IPS DF 6.9 (cell line): ENCODE results near the gene WBP1L.

ENCODE experiments used
- DNase-seq: peaks from one replicate; pipeline ENCODE4 v3.0.0-alpha.2; 2013; ENCODE audit warnings: low read depth, low spot score
- H3K27ac ChIP-seq: one replicate; pipeline ENCODE4 v1.5.1; 2013; ENCODE audit warnings: low read length, control low read depth
- H3K27me3 ChIP-seq: 2 replicates; pipeline ENCODE4 v1.6.1; 2013; ENCODE audit warnings: mild to moderate bottlenecking, low read length; ENCODE audit not compliant: control insufficient read depth, insufficient read depth
- H3K36me3 ChIP-seq: 2 replicates; pipeline ENCODE4 v1.6.1; 2013; ENCODE audit warnings: low read length; ENCODE audit not compliant: control insufficient read depth, insufficient read depth
- H3K4me1 ChIP-seq: 2 replicates; pipeline ENCODE4 v1.6.1; 2013; ENCODE audit warnings: low read length; ENCODE audit not compliant: control insufficient read depth, insufficient read depth
- H3K4me3 ChIP-seq: 2 replicates; pipeline ENCODE4 v1.5.1; 2013; ENCODE audit warnings: mild to moderate bottlenecking, low read length
- H3K9me3 ChIP-seq: 2 replicates; pipeline ENCODE4 v1.6.1; 2013; ENCODE audit warnings: low read length, inconsistent platforms; ENCODE audit not compliant: control insufficient read depth, insufficient read depth
- WGBS: extraction: QIAGEN DNeasy Blood & Tissue Kit; methylation state at CpG from one replicate; pipeline ENCODE4 v1.1.7; 2013; ENCODE audit warnings: mixed read lengths, missing lambda C conversion rate; ENCODE audit not compliant: insufficient read length, insufficient coverage; 5-methylcytosine and 5-hydroxymethylcytosine counted together

WBP1L gene

GRCh38 chr10:102721954-102722353, 21.8 kb upstream of the WBP1L start:
- WGBS = no CpG with 5 or more reads among the region's 4 CpGs
- Histone ChIP-seq H3K4me1 (peaks cover 4% of the 10 kb centered on the region; the same call in 1 of the 2 replicates), H3K36me3 (peaks cover 3% of the 10 kb centered on the region; the same call in 1 of the 2 replicates), H3K4me3 (no peak overlapping the region), H3K9me3 (no peaks in the 10 kb centered on the region), H3K27ac (no peak overlapping the region), H3K27me3 (no peaks in the 10 kb centered on the region)
- DNase-seq = no peak

DNA sequence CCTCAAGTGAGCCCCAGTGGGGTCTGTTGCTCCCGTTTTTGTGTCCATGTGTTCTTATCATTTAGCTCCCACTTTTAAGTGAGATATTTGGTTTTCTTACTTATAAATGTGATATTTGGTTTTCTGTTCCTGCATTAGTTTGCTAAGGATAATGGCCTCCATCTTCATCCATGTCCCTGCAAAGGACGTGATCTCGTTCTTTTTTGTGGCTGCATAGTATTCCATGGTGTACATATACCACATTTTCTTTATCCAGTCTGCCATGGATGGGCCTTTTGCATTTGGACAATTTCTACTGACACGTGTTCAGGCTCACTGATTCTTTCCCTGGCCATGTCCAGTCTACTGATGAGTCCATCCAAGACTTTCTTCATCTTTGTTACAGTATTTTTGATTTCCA, 19.8 kb upstream of the WBP1L start:
- Histone ChIP-seq H3K4me3 (no peak overlapping the region), H3K27ac (no peak overlapping the region), H3K36me3 (peaks cover 9% of the 10 kb centered on the region; the same call in 1 of the 2 replicates), H3K27me3 (no peaks in the 10 kb centered on the region), H3K9me3 (no peaks in the 10 kb centered on the region), H3K4me1 (no peaks in the 10 kb centered on the region)
- DNase-seq = no peak
- WGBS = no CpG with 5 or more reads among the region's 4 CpGs

DNA sequence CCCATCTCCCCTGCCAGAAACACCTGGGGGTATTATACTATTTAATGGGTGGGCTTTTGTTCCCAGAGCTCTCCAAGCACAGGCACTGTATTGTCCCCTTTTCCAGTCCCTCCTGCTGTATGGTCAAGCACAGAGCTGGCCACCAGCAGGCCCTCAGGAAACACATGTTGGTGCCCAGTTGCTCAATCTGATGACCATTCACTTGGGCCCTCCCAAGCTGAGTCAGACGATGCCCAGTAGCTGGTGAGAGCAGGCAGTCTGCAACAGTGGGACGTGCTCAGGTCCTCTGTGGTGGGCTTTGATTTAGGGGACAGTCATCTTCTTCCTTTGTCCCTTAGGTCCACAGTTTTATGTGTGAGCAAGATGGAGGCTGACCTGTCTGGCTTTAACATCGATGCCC, 17.5 kb upstream of the WBP1L start:
- no peak for DNase-seq
- H3K27ac ChIP-seq = no peak overlapping the region
- H3K27me3 ChIP-seq = no peaks in the 10 kb centered on the region
- WGBS = no CpG with 5 or more reads among the region's 3 CpGs
- H3K4me3 ChIP-seq = no peak overlapping the region
- H3K36me3 ChIP-seq = peaks cover 12% of the 10 kb centered on the region; the same call in 1 of the 2 replicates
- H3K4me1 ChIP-seq = no peaks in the 10 kb centered on the region
- H3K9me3 ChIP-seq = no peaks in the 10 kb centered on the region

- no peak overlapping the region for H3K27ac ChIP-seq
- WGBS = no CpG with 5 or more reads among the region's 13 CpGs
- H3K36me3 ChIP-seq = peaks cover 14% of the 10 kb centered on the region; the same call in 1 of the 2 replicates
- no peak for DNase-seq
- no peaks in the 10 kb centered on the region for H3K4me1 ChIP-seq
- H3K9me3 ChIP-seq = no peaks in the 10 kb centered on the region
- H3K27me3 ChIP-seq = no peaks in the 10 kb centered on the region
- H3K4me3 ChIP-seq = no peak overlapping the region
Observed at GRCh38 chr10:102727037-102727818, 16.5 kb upstream of the WBP1L start.

GRCh38 chr10:102729029-102730026, 14.4 kb upstream of the WBP1L start:
- Histone ChIP-seq H3K36me3 (peaks cover 24% of the 10 kb centered on the region), H3K9me3 (no peaks in the 10 kb centered on the region), H3K27ac (no peak overlapping the region), H3K4me3 (no peak overlapping the region), H3K27me3 (no peaks in the 10 kb centered on the region), H3K4me1 (no peaks in the 10 kb centered on the region)
- no peak for DNase-seq
- no CpG with 5 or more reads among the region's 30 CpGs for WGBS

- Histone ChIP-seq H3K27me3 (no peaks in the 10 kb centered on the region), H3K36me3 (peaks cover 24% of the 10 kb centered on the region), H3K9me3 (no peaks in the 10 kb centered on the region), H3K4me1 (0 out of 2 replicates have a peak, but pooled peaks cover 3% of the 10 kb centered on the region), H3K4me3 (no peak overlapping the region), H3K27ac (no peak overlapping the region)
- DNase-seq = no peak
- no CpG with 5 or more reads among the region's 5 CpGs for WGBS
Observed at GRCh38 chr10:102731222-102731800, 12.4 kb upstream of the WBP1L start.

DNA sequence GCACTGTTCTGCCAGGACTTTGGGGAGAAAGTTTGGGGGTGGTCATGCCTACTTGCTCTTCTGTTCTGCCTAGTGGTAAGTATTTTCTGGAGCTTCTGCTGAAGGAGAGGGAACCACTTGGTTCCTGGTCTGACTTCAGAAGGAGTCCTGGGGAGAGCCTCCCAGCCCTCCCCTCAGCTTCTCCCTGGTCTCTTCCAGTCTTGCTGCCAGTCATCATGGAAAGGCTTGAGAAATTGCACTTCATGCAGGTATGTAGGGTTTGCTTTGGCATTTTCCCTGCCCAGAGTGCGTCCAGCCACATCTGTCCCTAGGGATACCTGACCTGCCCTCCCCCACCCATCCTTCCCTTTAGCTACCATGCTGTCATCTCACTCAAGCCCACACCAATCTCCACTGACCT, 11.1 kb upstream of the WBP1L start:
- H3K27me3 ChIP-seq = no peaks in the 10 kb centered on the region
- no peak overlapping the region for H3K4me3 ChIP-seq
- 0 out of 2 replicates have a peak, but pooled peaks cover 3% of the 10 kb centered on the region for H3K4me1 ChIP-seq
- no peaks in the 10 kb centered on the region for H3K9me3 ChIP-seq
- DNase-seq = no peak
- no peak overlapping the region for H3K27ac ChIP-seq
- WGBS = no CpG with 5 or more reads among the region's 1 CpG
- H3K36me3 ChIP-seq = peaks cover 21% of the 10 kb centered on the region

GRCh38 chr10:102735065-102735562, 8.6 kb upstream of the WBP1L start:
- Histone ChIP-seq H3K9me3 (no peaks in the 10 kb centered on the region), H3K36me3 (peaks cover 15% of the 10 kb centered on the region), H3K27ac (no peak overlapping the region), H3K4me3 (no peak overlapping the region), H3K27me3 (no peaks in the 10 kb centered on the region), H3K4me1 (0 out of 2 replicates have a peak, but pooled peaks cover 3% of the 10 kb centered on the region)
- DNase-seq = no peak
- no CpG with 5 or more reads among the region's 9 CpGs for WGBS

DNA sequence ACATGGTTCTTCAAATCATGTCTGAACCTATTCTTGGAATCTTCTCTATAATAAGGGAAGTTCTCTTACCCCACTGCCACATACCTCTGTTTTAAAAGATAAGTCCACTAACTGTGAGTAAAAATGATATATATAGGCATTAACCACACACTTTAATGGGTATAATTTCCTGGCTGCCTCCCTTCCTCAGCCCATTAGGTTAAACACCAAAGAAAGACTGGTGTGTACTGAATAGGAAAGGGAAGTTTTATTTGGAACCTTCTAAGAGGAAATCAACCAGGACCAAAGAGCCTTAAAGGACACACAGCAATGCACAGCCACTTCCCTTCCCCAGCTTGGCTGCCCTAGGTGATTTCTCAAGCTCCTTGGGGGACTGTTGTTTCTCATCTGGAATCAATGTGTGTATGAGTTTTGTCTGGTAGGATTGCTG, 5.0 kb upstream of the WBP1L start:
- peaks cover 5% of the 10 kb centered on the region; the same call in 1 of the 2 replicates for H3K36me3 ChIP-seq
- peaks cover 5% of the 10 kb centered on the region; the same call in 1 of the 2 replicates for H3K4me1 ChIP-seq
- no peak overlapping the region for H3K4me3 ChIP-seq
- no peak overlapping the region for H3K27ac ChIP-seq
- no peaks in the 10 kb centered on the region for H3K9me3 ChIP-seq
- no peaks in the 10 kb centered on the region for H3K27me3 ChIP-seq
- DNase-seq = no peak

DNA sequence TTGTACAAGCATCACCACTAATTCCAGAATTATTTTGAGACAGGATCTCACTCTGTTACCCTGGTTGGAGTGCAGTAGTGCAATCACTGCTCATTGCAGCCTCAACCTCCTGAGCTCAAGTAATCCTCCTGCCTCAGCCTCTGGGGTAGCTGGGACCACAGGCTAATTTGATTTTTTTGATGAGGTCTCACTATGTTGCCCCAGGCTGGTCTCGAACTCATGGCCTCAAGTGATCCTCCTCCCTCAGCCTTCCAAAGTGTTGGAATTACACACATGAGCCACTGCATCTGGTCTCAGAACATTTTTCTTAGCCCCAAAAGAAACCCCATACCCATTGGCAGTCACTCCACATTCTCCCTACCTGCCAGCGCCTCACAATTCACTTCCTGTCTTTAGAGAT, 3.5 kb upstream of the WBP1L start:
- H3K4me3 ChIP-seq = no peak overlapping the region

More for the DNA sequence above, 3.5 kb upstream of the WBP1L start:
- no peak overlapping the region for H3K27ac ChIP-seq
- WGBS = no CpG with 5 or more reads among the region's 2 CpGs
- no peak for DNase-seq
- no peaks in the 10 kb centered on the region for H3K27me3 ChIP-seq
- H3K9me3 ChIP-seq = no peaks in the 10 kb centered on the region
- H3K4me1 ChIP-seq = peaks cover 4% of the 10 kb centered on the region; the same call in 1 of the 2 replicates
- 0 out of 2 replicates have a peak, but pooled peaks cover 3% of the 10 kb centered on the region for H3K36me3 ChIP-seq
